Loucy (cell line): Measurements from ENCODE around the gene HDGFL3.

Experiments used
- H2AFZ ChIP-seq: fragments of 200-600 bp; sonication (generic); 2 replicates; pipeline ENCODE4 v1.6.0; 2016; ENCODE audit warnings: antibody characterized with exemption, mild to moderate bottlenecking, low read length, moderate library complexity
- H3F3A ChIP-seq: fragments of 200-600 bp; 2 replicates; pipeline ENCODE4 v1.6.0; 2016; ENCODE audit warnings: antibody characterized with exemption, low read depth, mild to moderate bottlenecking
- H3K27me3 ChIP-seq: fragments of 200-600 bp; sonication (generic); 2 replicates; pipeline ENCODE4 v1.6.1; 2014; ENCODE audit warnings: low read length, mild to moderate bottlenecking; ENCODE audit not compliant: insufficient read depth, poor library complexity, severe bottlenecking
- H3K36me3 ChIP-seq: fragments of 200-600 bp; sonication (generic); 2 replicates; pipeline ENCODE4 v1.6.1; 2016; ENCODE audit warnings: low read length; ENCODE audit not compliant: insufficient read depth
- H3K4me1 ChIP-seq: fragments of 200-600 bp; sonication (generic); 2 replicates; pipeline ENCODE4 v1.5.1; 2014; ENCODE audit warnings: low read length, mild to moderate bottlenecking; ENCODE audit not compliant: insufficient read depth, poor library complexity, severe bottlenecking
- H3K4me2 ChIP-seq: fragments of 200-600 bp; sonication (generic); 2 replicates; pipeline ENCODE4 v1.6.0; 2014; ENCODE audit warnings: antibody characterized with exemption, low read length, low read depth, mild to moderate bottlenecking; ENCODE audit not compliant: poor library complexity, severe bottlenecking
- H3K4me3 ChIP-seq: fragments of 200-600 bp; sonication (generic); 2 replicates; pipeline ENCODE4 v1.5.1; 2014; ENCODE audit warnings: low read length, mild to moderate bottlenecking, mixed read lengths; ENCODE audit not compliant: poor library complexity, severe bottlenecking
- H3K79me2 ChIP-seq: fragments of 200-600 bp; sonication (generic); 2 replicates; pipeline ENCODE4 v1.6.1; 2014; ENCODE audit warnings: low read length; ENCODE audit not compliant: insufficient read depth
- H3K9ac ChIP-seq: fragments of 200-600 bp; sonication (generic); 2 replicates; pipeline ENCODE4 v1.6.0; 2014; ENCODE audit warnings: mild to moderate bottlenecking, low read depth, low read length, moderate library complexity; ENCODE audit not compliant: poor library complexity, severe bottlenecking
- H3K9me2 ChIP-seq: fragments of 200-600 bp; sonication (generic); replicated peaks from 2 replicates; pipeline ENCODE4 v1.6.1; 2016; ENCODE audit warnings: low read depth, low read length, mixed read lengths
- H3K9me3 ChIP-seq: fragments of 200-600 bp; sonication (generic); 2 replicates; pipeline ENCODE4 v1.6.1; 2014; ENCODE audit warnings: mild to moderate bottlenecking, antibody characterized with exemption, low read length, low read depth; ENCODE audit not compliant: insufficient read depth
- H4K20me1 ChIP-seq: fragments of 200-600 bp; sonication (generic); 2 replicates; pipeline ENCODE4 v1.6.0; 2014; ENCODE audit warnings: antibody characterized with exemption, low read length, mild to moderate bottlenecking; ENCODE audit not compliant: insufficient read depth, poor library complexity, severe bottlenecking
- CTCF ChIP-seq: fragments of 200-600 bp; sonication (generic); conservative IDR thresholded peaks from 2 replicates; pipeline ENCODE4 v1.5.1; 2014; ENCODE audit warnings: mild to moderate bottlenecking, antibody characterized with exemption, low read length
- EZH2phosphoT487 ChIP-seq: fragments of 200-600 bp; IDR thresholded peaks from 2 replicates; pipeline ENCODE4 v1.6.1; 2018; ENCODE audit warnings: antibody characterized with exemption, mild to moderate bottlenecking, moderate library complexity, borderline replicate concordance

HDGFL3 gene

GRCh38 chr15:83113881-83114674 lies 93.5 kb downstream of the HDGFL3 start:
- Histone ChIP-seq H3K79me2 (no peaks in the 10 kb centered on the region), H3K4me1 (peaks cover 8% of the 10 kb centered on the region), H3K36me3 (no peaks in the 10 kb centered on the region; the same call in 1 of the 2 replicates), H3K9me2 (no peaks in the 10 kb centered on the region), H3K9me3 (no peaks in the 10 kb centered on the region), H3K27me3 (no peaks in the 10 kb centered on the region), H4K20me1 (no peaks in the 10 kb centered on the region), H3K9ac (no peak overlapping the region), H3K4me2 (no peak overlapping the region), H2AFZ (no peak overlapping the region), H3K4me3 (no peak overlapping the region), H3F3A (no peaks in the 10 kb centered on the region)
- TF ChIP-seq CTCF: no peak

GRCh38 chr15:83112956-83113299 lies 94.7 kb downstream of the HDGFL3 start:
- H3K9me2 ChIP-seq: no peaks in the 10 kb centered on the region
- TF ChIP-seq CTCF (no peak), EZH2phosphoT487 (no peak)
- no peak overlapping the region for H3K4me2 ChIP-seq
- no peak overlapping the region for H3K4me3 ChIP-seq
- no peak overlapping the region for H2AFZ ChIP-seq
- H3K9ac ChIP-seq: no peak overlapping the region
- H3F3A ChIP-seq: no peaks in the 10 kb centered on the region
- H3K9me3 ChIP-seq: no peaks in the 10 kb centered on the region
- peaks cover 19% of the 10 kb centered on the region for H3K4me1 ChIP-seq
- no peaks in the 10 kb centered on the region for H3K27me3 ChIP-seq
- H3K36me3 ChIP-seq: no peaks in the 10 kb centered on the region; the same call in 1 of the 2 replicates
- no peaks in the 10 kb centered on the region for H3K79me2 ChIP-seq
- no peaks in the 10 kb centered on the region for H4K20me1 ChIP-seq

- H3K4me2 ChIP-seq: no peak overlapping the region
- H3K4me1 ChIP-seq: peaks cover 23% of the 10 kb centered on the region
- no peaks in the 10 kb centered on the region for H3F3A ChIP-seq
- no peak overlapping the region for H2AFZ ChIP-seq
- no peak overlapping the region for H3K9ac ChIP-seq
- no peaks in the 10 kb centered on the region; the same call in 1 of the 2 replicates for H3K36me3 ChIP-seq
- no peaks in the 10 kb centered on the region for H3K27me3 ChIP-seq
- H3K9me2 ChIP-seq: no peaks in the 10 kb centered on the region
- no peak overlapping the region for H3K4me3 ChIP-seq
- H4K20me1 ChIP-seq: no peaks in the 10 kb centered on the region
- TF ChIP-seq EZH2phosphoT487 (no peak), CTCF (no peak)
- H3K79me2 ChIP-seq: no peaks in the 10 kb centered on the region
- no peaks in the 10 kb centered on the region for H3K9me3 ChIP-seq
These were observed 95.2 kb downstream of the HDGFL3 start for GRCh38 chr15:83112233-83112955.
